Prostate gland (tissue), 2 donors: ENCODE data around the gene AKNA. TPM values are rescaled to one million over a fixed set of nuclear protein-coding genes. Genes with fewer than 3 reads are reported as not detected.

ENCODE experiments used
- DNase-seq: peaks from one replicate; pipeline ENCODE4 v3.0.0-alpha.2; 2019; ENCODE audit warnings: low spot score
- H3K27ac ChIP-seq, 2 donors: fragments of 200-600 bp; sonication (generic); 2 replicates each; pipeline ENCODE4 v1.5.1; 2017 to 2019
- H3K27me3 ChIP-seq: fragments of 200-600 bp; sonication (generic); replicated peaks from 2 replicates; pipeline ENCODE4 v1.5.1; 2019; ENCODE audit not compliant: insufficient read depth
- H3K36me3 ChIP-seq, 2 donors: fragments of 200-600 bp; sonication (generic); 1 replicate in 1 of 2; 2 replicates in 1 of 2; pipeline versions ENCODE4 v1.5.1 to v1.8.1; 2017 to 2019
- H3K4me1 ChIP-seq: fragments of 200-600 bp; sonication (generic); replicated peaks from 2 replicates; pipeline ENCODE4 v1.5.1; 2019
- H3K4me3 ChIP-seq, 2 donors: fragments of 200-600 bp; sonication (generic); 2 replicates each; pipeline ENCODE4 v1.5.1; 2017 to 2019
- H3K9me3 ChIP-seq: fragments of 200-600 bp; sonication (generic); 2 replicates; pipeline ENCODE4 v1.5.1; 2017
- POLR2A ChIP-seq: fragments of 450-650 bp; IDR thresholded peaks from one replicate; pipeline ENCODE4 v1.6.1; 2016; ENCODE audit warnings: antibody characterized with exemption, mild to moderate bottlenecking
- POLR2AphosphoS5 ChIP-seq: sonication (generic); formaldehyde crosslinking; IDR thresholded peaks from one replicate; pipeline ENCODE4 v1.6.1; 2017; ENCODE audit warnings: antibody characterized with exemption
- WGBS: methylation state at CpG from one replicate; pipeline ENCODE4 v1.1.5; 2018; 5-methylcytosine and 5-hydroxymethylcytosine counted together
- intact Hi-C: fragments of 100-400 bp; cut with DNase I; formaldehyde crosslinking; loops from one replicate; pipeline ENCODE4 v1.14.2; 2022
- total RNA-seq, 2 donors: library from RNA; depleted of rRNA; stranded (reverse); fragments of >200 nt; gene quantifications; one replicate each; pipeline ENCODE4 v1.1.0, GENCODE V29; 2016
- TF ChIP-seq, protein P1 (sequence below), 4 experiments: fragments of 200-600 bp in 2 of 4; fragments of 450-650 bp in 2 of 4; sonication (generic) in 2 of 4; IDR thresholded peaks; 1 replicate in 3 of 4; 2 replicates in 1 of 4; pipeline ENCODE4 v1.5.1; 2016 to 2019; ENCODE audit warnings: antibody characterized with exemption in 4 of 4, mild to moderate bottlenecking in 2 of 4, moderate library complexity in 2 of 4

The AKNA gene
- total RNA-seq, 2 donors from 2014 or later = 20.5 to 30.1 TPM

DNA sequence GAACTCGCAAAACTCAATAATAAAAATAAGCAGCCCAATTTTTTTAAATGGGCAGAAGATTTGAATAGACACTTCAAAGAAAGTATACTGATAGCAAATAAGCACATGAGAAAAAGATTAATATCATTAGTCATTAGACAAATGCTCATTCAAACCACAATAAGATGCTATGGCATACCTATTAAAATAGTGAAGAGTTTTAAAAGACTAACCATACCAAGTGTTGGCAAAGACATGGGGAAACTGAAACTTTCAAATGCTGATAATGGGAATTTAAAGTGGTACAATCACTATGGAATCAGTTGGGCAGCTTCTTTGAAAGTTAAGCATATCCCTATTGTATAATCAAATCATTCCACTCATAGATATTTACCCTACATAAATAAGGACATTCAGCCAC, 91.4 kb downstream of the AKNA start:
- no peaks in the 10 kb centered on the region for H3K9me3 ChIP-seq
- H3K4me3 ChIP-seq = no peak overlapping the region
- no peak for DNase-seq
- no peak overlapping the region for H3K27ac ChIP-seq
- no peaks in the 10 kb centered on the region for H3K27me3 ChIP-seq
- no peaks in the 10 kb centered on the region for H3K4me1 ChIP-seq
- no peaks in the 10 kb centered on the region for H3K36me3 ChIP-seq
- TF ChIP-seq POLR2AphosphoS5 (no peak), POLR2A (no peak)
- TF ChIP-seq, protein P1, sequence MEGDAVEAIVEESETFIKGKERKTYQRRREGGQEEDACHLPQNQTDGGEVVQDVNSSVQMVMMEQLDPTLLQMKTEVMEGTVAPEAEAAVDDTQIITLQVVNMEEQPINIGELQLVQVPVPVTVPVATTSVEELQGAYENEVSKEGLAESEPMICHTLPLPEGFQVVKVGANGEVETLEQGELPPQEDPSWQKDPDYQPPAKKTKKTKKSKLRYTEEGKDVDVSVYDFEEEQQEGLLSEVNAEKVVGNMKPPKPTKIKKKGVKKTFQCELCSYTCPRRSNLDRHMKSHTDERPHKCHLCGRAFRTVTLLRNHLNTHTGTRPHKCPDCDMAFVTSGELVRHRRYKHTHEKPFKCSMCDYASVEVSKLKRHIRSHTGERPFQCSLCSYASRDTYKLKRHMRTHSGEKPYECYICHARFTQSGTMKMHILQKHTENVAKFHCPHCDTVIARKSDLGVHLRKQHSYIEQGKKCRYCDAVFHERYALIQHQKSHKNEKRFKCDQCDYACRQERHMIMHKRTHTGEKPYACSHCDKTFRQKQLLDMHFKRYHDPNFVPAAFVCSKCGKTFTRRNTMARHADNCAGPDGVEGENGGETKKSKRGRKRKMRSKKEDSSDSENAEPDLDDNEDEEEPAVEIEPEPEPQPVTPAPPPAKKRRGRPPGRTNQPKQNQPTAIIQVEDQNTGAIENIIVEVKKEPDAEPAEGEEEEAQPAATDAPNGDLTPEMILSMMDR (IDR thresholded peaks at IDR 0.05) = no peak
- WGBS = 100% methylated on average over 1 of the region's 1 CpG
- intact Hi-C loops = no loop called here

DNA sequence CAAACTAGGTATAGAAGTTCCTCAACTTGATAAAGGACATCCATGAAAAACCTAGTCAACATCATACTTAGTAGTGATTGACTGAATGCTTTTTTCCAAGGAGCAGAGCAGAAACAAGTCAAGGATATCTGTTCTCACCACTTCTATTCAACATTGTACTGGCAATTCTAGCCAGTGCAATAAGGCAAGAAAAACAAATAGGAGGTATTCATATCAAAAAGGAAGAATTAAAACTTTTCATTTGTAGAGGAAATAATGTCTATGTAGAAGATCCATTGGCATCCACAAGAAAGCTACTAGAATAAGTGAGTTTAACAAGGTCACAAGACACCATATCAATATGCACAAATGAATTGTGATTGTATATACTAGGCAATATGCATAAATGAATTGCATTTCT, 93.1 kb downstream of the AKNA start:
- no peaks in the 10 kb centered on the region for H3K36me3 ChIP-seq
- H3K9me3 ChIP-seq = no peaks in the 10 kb centered on the region
- no peak overlapping the region for H3K4me3 ChIP-seq
- no peaks in the 10 kb centered on the region for H3K4me1 ChIP-seq
- TF ChIP-seq POLR2A (no peak), POLR2AphosphoS5 (no peak)
- TF ChIP-seq, protein P1 (IDR thresholded peaks at IDR 0.05) = no peak
- no peak overlapping the region for H3K27ac ChIP-seq
- no peaks in the 10 kb centered on the region for H3K27me3 ChIP-seq
- DNase-seq = no peak
- intact Hi-C loops = no loop called here

DNA sequence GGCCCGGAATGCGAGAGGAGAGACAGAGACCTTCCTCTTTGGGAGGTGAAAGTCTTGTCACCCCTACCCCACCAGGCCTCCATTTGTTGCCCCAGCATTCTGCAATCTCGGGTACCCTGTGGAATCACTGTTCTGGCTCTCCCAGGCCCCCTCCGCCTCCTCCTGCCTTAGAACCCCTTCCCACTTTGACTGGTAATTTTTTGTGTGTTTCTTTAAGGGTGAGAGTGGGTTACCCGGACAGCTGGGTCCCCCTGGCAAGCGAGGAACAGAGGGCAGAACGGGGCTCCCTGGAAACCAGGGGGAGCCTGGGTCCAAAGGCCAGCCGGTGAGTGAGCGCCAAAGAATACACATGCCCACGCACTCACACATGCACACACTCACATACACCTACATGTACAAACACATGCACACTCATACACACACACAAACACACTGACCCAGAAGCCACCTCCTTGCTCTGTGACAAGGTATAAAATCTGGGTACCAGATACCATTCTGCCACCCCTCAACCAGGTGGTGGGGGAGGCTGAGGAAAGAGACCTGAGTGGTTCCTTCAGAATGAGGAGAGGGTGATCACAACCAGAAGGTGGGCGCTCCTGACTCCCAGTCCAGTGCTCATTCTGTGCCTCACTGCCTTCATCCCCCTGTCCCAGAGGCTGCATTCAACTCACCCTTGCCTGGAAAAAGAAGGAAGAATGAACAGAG, 95.7 kb downstream of the AKNA start:
- no peaks in the 10 kb centered on the region for H3K36me3 ChIP-seq
- no peak overlapping the region for H3K27ac ChIP-seq
- no peaks in the 10 kb centered on the region for H3K9me3 ChIP-seq
- TF ChIP-seq POLR2AphosphoS5 = no peak
- TF ChIP-seq, protein P1 (IDR thresholded peaks at IDR 0.05) = no peak
- no peak for TF ChIP-seq POLR2A
- no peak overlapping the region for H3K4me3 ChIP-seq
- intact Hi-C loops = loop anchor here (2.0 kb wide), 1 partner anchor 209 kb away; no protein-coding TSS in a partner anchor
- no peaks in the 10 kb centered on the region for H3K4me1 ChIP-seq
- H3K27me3 ChIP-seq = no peaks in the 10 kb centered on the region
- DNase-seq = no peak
- 93% methylated on average over 11 of the region's 11 CpGs for whole genome bisulfite sequencing

DNA sequence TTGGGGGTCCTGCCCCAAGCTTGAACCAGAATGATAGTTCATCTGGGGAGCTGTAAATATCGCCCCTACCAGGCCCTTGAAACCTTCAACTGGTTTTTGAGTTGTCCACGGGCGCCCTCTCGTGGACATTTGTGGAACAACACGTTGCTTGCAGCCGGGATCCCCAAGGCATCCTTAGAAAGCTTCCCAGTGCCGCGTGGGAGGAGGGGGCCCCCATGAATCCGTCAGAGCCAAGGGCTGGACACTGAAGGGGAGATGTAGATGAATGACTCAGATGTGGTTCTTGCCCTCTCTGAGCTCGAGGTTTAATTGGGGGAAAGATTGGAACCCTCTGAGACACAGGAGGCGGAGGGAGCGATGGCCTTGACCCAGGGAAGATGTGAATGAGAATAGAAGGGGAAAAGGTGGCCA, 96.7 kb downstream of the AKNA start:
- H3K4me1 ChIP-seq = no peaks in the 10 kb centered on the region
- DNase-seq = peak; percentile 56
- H3K36me3 ChIP-seq = no peaks in the 10 kb centered on the region
- TF ChIP-seq, protein P1 (IDR thresholded peaks at IDR 0.05) = peak; percentile 89 to 96 (median 94)
- TF ChIP-seq POLR2AphosphoS5 = peak; percentile 32
- TF ChIP-seq POLR2A = no peak
- H3K27ac ChIP-seq = no peak overlapping the region
- no peak overlapping the region for H3K4me3 ChIP-seq
- no peaks in the 10 kb centered on the region for H3K27me3 ChIP-seq
- no peaks in the 10 kb centered on the region for H3K9me3 ChIP-seq
- intact Hi-C loops = loop anchor here (2.0 kb wide), 1 partner anchor 208 kb away; no protein-coding TSS in a partner anchor
- 15% methylated on average over 12 of the region's 12 CpGs for WGBS

DNA sequence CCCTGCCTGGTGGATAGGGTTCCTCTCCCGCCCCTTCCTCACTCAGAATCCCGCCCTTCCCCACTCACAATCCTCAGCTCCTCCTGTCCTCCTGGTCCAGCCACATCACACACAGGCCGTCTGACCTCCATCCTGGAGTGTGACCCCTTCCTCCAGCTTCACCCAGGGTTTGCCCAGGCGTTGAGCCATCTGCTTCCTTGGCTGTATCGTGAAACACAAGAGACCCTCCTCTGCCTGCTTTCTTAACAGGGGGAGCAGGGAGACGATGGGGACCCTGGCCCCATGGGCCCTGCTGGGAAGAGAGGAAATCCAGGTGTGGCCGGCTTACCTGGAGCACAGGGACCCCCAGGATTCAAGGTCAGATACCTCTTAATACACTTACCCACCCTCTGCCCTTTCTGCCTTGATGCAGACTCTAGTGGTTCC, 97.2 kb downstream of the AKNA start:
- H3K27me3 ChIP-seq = no peaks in the 10 kb centered on the region
- 76% methylated on average over 7 of the region's 7 CpGs for WGBS
- TF ChIP-seq POLR2AphosphoS5 (no peak), POLR2A (no peak)
- TF ChIP-seq, protein P1 (IDR thresholded peaks at IDR 0.05) = no peak
- H3K4me1 ChIP-seq = no peaks in the 10 kb centered on the region
- intact Hi-C loops = loop anchor here (2.0 kb wide), 1 partner anchor 208 kb away; no protein-coding TSS in a partner anchor
- no peak overlapping the region for H3K4me3 ChIP-seq
- no peaks in the 10 kb centered on the region for H3K9me3 ChIP-seq
- DNase-seq = no peak
- no peaks in the 10 kb centered on the region for H3K36me3 ChIP-seq
- H3K27ac ChIP-seq = no peak overlapping the region
